WTC11 (cell line): Measurements from ENCODE around the gene NR4A3. TPM values are rescaled to one million over a fixed set of nuclear protein-coding genes. Genes with fewer than 3 reads are reported as not detected.

ENCODE experiments used
- ATAC-seq: fragments of 200-7000 bp; cut with Tn5 transposase; 2 replicates; pipeline ENCODE4 v1.10.0; 2021; ENCODE audit warnings: mild to moderate bottlenecking, moderate library complexity
- CTCF ChIA-PET: fragments of 300-600 bp; sonication (Branson Sonifier 250); formaldehyde crosslinking; loops from one replicate; lab custom pipeline; 2021; ENCODE audit warnings: antibody characterized with exemption; lab: Charles Lee
- POLR2A ChIA-PET: fragments of 350-600 bp; sonication (Branson Sonifier 250); formaldehyde crosslinking; loops from one replicate; lab custom pipeline; 2021; ENCODE audit warnings: antibody characterized with exemption; lab: Charles Lee
- DNase-seq: peaks from one replicate; pipeline ENCODE4 v3.0.0; 2021; ENCODE audit warnings: low spot score
- H3K27ac Mint-ChIP-seq: 2 replicates; pipeline ENCODE4 v1.8.0; 2021; ENCODE audit warnings: mixed read lengths
- H3K27me3 Mint-ChIP-seq: 2 replicates; pipeline ENCODE4 v1.8.0; 2021; ENCODE audit warnings: low read depth, mild to moderate bottlenecking, moderate library complexity, mixed read lengths
- H3K36me3 Mint-ChIP-seq: 2 replicates; pipeline ENCODE4 v1.8.0; 2021; ENCODE audit warnings: mixed read lengths
- H3K4me1 Mint-ChIP-seq: 2 replicates; pipeline ENCODE4 v1.8.0; 2022; ENCODE audit warnings: mixed read lengths
- H3K4me3 Mint-ChIP-seq: 2 replicates; pipeline ENCODE4 v1.8.0; 2021; ENCODE audit warnings: mild to moderate bottlenecking, moderate library complexity, mixed read lengths
- H3K9me3 Mint-ChIP-seq: 2 replicates; pipeline ENCODE4 v1.8.0; 2021; ENCODE audit warnings: mixed read lengths
- ATF1 ChIP-seq: sonication (generic); formaldehyde crosslinking; IDR thresholded peaks from 2 replicates; pipeline ENCODE4 v1.8.1; 2023; ENCODE audit warnings: mild to moderate bottlenecking, moderate library complexity, missing genetic modification reagents
- ETV6 ChIP-seq: sonication (generic); formaldehyde crosslinking; IDR thresholded peaks from 2 replicates; pipeline ENCODE4 v1.8.1; 2022; ENCODE audit warnings: mild to moderate bottlenecking, missing genetic modification reagents
- FOXK1 ChIP-seq: sonication (generic); formaldehyde crosslinking; IDR thresholded peaks from 2 replicates; pipeline ENCODE4 v1.8.0; 2022; ENCODE audit warnings: mild to moderate bottlenecking, moderate library complexity, missing genetic modification reagents
- HMGA2 ChIP-seq: fragments of 250-450 bp; sonication (Bioruptor Pico); IDR thresholded peaks from 2 replicates; pipeline ENCODE4 v1.4.0; 2021; ENCODE audit warnings: mild to moderate bottlenecking, moderate library complexity
- JUN ChIP-seq: sonication (generic); formaldehyde crosslinking; IDR thresholded peaks from 2 replicates; pipeline ENCODE4 v1.8.0; 2023; ENCODE audit warnings: mild to moderate bottlenecking, missing genetic modification reagents
- KAT7 ChIP-seq: sonication (generic); formaldehyde crosslinking; IDR thresholded peaks from 2 replicates; pipeline ENCODE4 v1.8.1; 2023; ENCODE audit warnings: missing genetic modification reagents, mild to moderate bottlenecking, borderline replicate concordance
- MXD4 ChIP-seq: fragments of 250-450 bp; sonication (Bioruptor Pico); IDR thresholded peaks from 2 replicates; pipeline ENCODE4 v1.8.0; 2021; ENCODE audit warnings: mild to moderate bottlenecking, moderate library complexity, borderline replicate concordance
- NFATC4 ChIP-seq: fragments of 250-450 bp; sonication (Bioruptor Pico); IDR thresholded peaks from 2 replicates; pipeline ENCODE4 v1.9.0; 2021; ENCODE audit warnings: mild to moderate bottlenecking
- NR2C2 ChIP-seq: sonication (generic); formaldehyde crosslinking; IDR thresholded peaks from 2 replicates; pipeline ENCODE4 v1.8.0; 2022; ENCODE audit warnings: mild to moderate bottlenecking, missing genetic modification reagents
- NR3C1 ChIP-seq: sonication (generic); formaldehyde crosslinking; conservative IDR thresholded peaks from 2 replicates; pipeline ENCODE4 v1.8.1; 2023; ENCODE audit warnings: low read depth, mild to moderate bottlenecking, missing genetic modification reagents
- OVOL2 ChIP-seq: fragments of 250-450 bp; sonication (Bioruptor Pico); IDR thresholded peaks from 2 replicates; pipeline ENCODE4 v1.9.0; 2021; ENCODE audit warnings: mild to moderate bottlenecking, borderline replicate concordance
- SMAD3 ChIP-seq: sonication (generic); formaldehyde crosslinking; IDR thresholded peaks from 2 replicates; pipeline ENCODE4 v1.8.0; 2022; ENCODE audit warnings: missing genetic modification reagents, mild to moderate bottlenecking, borderline replicate concordance
- SP1 ChIP-seq: sonication (generic); formaldehyde crosslinking; conservative IDR thresholded peaks from 2 replicates; pipeline ENCODE4 v1.8.1; 2022; ENCODE audit warnings: missing genetic modification reagents
- TEAD4 ChIP-seq: sonication (generic); formaldehyde crosslinking; IDR thresholded peaks from 2 replicates; pipeline ENCODE4 v1.8.0; 2022; ENCODE audit warnings: mild to moderate bottlenecking, missing genetic modification reagents
- TP53 ChIP-seq: sonication (generic); formaldehyde crosslinking; IDR thresholded peaks from 2 replicates; pipeline ENCODE4 v1.8.1; 2023; ENCODE audit warnings: mild to moderate bottlenecking, missing genetic modification reagents
- ZNF219 ChIP-seq: sonication (generic); formaldehyde crosslinking; IDR thresholded peaks from 2 replicates; pipeline ENCODE4 v1.8.0; 2023; ENCODE audit warnings: missing genetic modification reagents, mild to moderate bottlenecking, borderline replicate concordance
- ZNF232 ChIP-seq: sonication (generic); formaldehyde crosslinking; IDR thresholded peaks from 2 replicates; pipeline ENCODE4 v1.8.0; 2022; ENCODE audit warnings: mild to moderate bottlenecking, missing genetic modification reagents
- total RNA-seq: library from RNA; stranded (reverse); gene quantifications from 3 replicates; pipeline ENCODE4 v1.2.3, GENCODE V29; 2021
- TF ChIP-seq, protein P1 (sequence below): sonication (generic); formaldehyde crosslinking; IDR thresholded peaks from 2 replicates; pipeline ENCODE4 v1.8.0; 2022; ENCODE audit warnings: mild to moderate bottlenecking, missing genetic modification reagents
- TF ChIP-seq, protein P2 (sequence below): sonication (generic); formaldehyde crosslinking; IDR thresholded peaks from 2 replicates; pipeline ENCODE4 v1.8.1; 2022; ENCODE audit warnings: mild to moderate bottlenecking, moderate library complexity, missing genetic modification reagents
- TF ChIP-seq, protein P3 (sequence below): sonication (generic); formaldehyde crosslinking; IDR thresholded peaks from 2 replicates; pipeline ENCODE4 v1.8.1; 2023; ENCODE audit warnings: mild to moderate bottlenecking, missing genetic modification reagents, moderate library complexity
- TF ChIP-seq, protein P4 (sequence below): sonication (generic); formaldehyde crosslinking; IDR thresholded peaks from 2 replicates; pipeline ENCODE4 v1.8.0; 2022; ENCODE audit warnings: mild to moderate bottlenecking, missing genetic modification reagents
- TF ChIP-seq, protein P5 (sequence below): sonication (generic); formaldehyde crosslinking; IDR thresholded peaks from 2 replicates; pipeline ENCODE4 v1.8.1; 2022; ENCODE audit warnings: low read depth, mild to moderate bottlenecking, moderate library complexity, missing genetic modification reagents, borderline replicate concordance
- TF ChIP-seq, protein P6 (sequence below): sonication (generic); formaldehyde crosslinking; conservative IDR thresholded peaks from 2 replicates; pipeline ENCODE4 v1.8.1; 2022; ENCODE audit warnings: mild to moderate bottlenecking, missing genetic modification reagents

Gene NR4A3
- total RNA-seq, 1 experiment from 2014 or later, result 0.57 TPM

DNA sequence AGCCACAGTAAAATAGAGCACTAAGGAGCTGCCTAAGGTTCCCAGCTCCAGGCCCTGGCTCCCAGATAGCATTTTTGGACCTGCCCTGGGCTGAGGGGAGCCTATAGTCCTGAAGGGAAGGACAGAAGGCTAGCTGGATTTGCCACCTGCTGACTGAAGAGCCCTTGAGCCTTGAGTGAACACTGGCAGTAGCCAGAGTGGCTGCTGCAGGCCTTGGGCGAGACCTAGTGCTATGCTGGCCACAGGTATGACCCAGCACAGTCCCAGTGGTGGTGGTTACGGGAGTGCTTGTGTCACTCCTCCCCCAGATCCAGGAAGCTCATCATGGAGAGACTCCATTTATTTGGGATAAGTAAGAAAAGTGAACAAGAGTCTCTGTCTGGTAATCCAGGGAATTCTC, 74.4 kb downstream of the NR4A3 start (continued):
- TF ChIP-seq NFATC4 (CRISPR knock-in tag), result no peak
- TF ChIP-seq, all 79 proteins: peak for 0

DNA sequence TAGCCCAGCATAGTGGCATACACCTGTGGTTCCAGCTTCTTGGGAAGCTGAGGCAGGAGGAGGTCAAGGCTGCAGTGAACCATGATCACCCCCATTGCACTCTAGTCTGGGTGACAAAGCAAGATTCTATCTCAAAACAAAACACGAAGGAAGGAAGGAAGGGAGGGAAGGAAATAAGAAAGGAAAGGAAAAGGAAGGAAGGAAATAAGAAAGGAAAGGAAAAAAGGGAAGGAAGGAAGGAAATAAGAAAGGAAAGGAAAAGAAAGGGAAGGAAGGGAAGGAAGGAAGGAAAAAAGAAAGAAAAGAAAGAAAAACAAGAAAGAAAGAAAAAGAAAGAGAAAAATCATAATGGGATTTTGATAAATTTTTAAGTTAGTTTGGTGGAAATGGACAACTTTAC, 81.7 kb downstream of the NR4A3 start:
- DNase-seq, result no peak
- Mint-ChIP-seq H3K27me3 (peaks cover 5% of the 10 kb centered on the region; the same call in 1 of the 2 replicates), H3K27ac (no peak overlapping the region), H3K4me3 (no peak overlapping the region), H3K36me3 (no peaks in the 10 kb centered on the region), H3K9me3 (0 out of 2 replicates have a peak, but pooled peaks cover 3% of the 10 kb centered on the region), H3K4me1 (peaks cover 25% of the 10 kb centered on the region)
- no peak for ATAC-seq
- CTCF ChIA-PET, result no interaction called here
- TF ChIP-seq FOXK1 (CRISPR knock-in tag), result no peak
- no peak for TF ChIP-seq ZNF219 (CRISPR knock-in tag)
- no peak for TF ChIP-seq OVOL2 (CRISPR knock-in tag)
- no peak for TF ChIP-seq TEAD4 (CRISPR knock-in tag)
- no peak for TF ChIP-seq KAT7
- no peak for TF ChIP-seq TP53 (CRISPR knock-in tag)
- no peak for TF ChIP-seq NR2C2 (CRISPR knock-in tag)
- TF ChIP-seq, protein P1, sequence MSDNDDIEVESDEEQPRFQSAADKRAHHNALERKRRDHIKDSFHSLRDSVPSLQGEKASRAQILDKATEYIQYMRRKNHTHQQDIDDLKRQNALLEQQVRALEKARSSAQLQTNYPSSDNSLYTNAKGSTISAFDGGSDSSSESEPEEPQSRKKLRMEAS (CRISPR knock-in tag), result no peak
- POLR2A ChIA-PET, result no interaction called here

DNA sequence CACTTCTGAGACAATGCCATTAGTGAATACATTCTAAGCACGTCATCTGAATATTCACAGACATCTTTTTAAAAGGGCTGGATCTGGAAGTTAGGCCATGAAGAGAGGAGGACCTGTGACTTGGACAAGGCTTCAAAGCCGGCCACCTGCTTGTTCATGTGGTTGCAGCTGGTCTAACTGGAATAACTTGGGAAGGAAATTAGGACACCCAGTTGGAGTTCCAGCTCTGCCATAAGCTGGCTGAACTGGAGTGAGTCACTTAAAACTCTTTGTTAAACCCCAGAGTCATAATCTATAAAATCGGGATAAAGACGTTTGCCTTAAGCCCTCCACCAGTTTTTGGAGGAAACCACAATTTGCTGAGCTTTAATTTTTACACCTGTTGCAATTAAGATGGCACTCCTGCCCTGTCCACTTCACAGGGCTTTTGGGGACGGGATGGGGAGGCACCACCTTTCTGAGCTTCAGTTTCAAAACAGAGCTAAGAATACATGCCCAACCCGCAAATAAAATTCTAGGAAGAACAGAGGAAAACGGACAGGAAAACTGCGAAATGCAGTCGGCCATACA, 84.2 kb downstream of the NR4A3 start:
- CTCF ChIA-PET, result interaction anchor here (1.2 to 3.7 kb wide), 2 partner anchors 13 to 81 kb away, joined by 3 to 18 read pairs; no protein-coding TSS in a partner anchor
- H3K9me3 Mint-ChIP-seq, result 0 out of 2 replicates have a peak, but pooled peaks cover 3% of the 10 kb centered on the region
- H3K4me1 Mint-ChIP-seq, result peaks cover 36% of the 10 kb centered on the region
- no peak overlapping the region for H3K27ac Mint-ChIP-seq
- no peak for ATAC-seq
- POLR2A ChIA-PET, result interaction anchor here (0.8 kb wide), 1 partner anchor 9 kb away, joined by 3 read pairs; no protein-coding TSS in a partner anchor
- DNase-seq, result no peak
- peaks cover 5% of the 10 kb centered on the region; the same call in 1 of the 2 replicates for H3K27me3 Mint-ChIP-seq
- H3K36me3 Mint-ChIP-seq, result no peaks in the 10 kb centered on the region
- H3K4me3 Mint-ChIP-seq, result peak overlapping the region; percentile 90
- no peak for TF ChIP-seq ATF1 (CRISPR knock-in tag)
- 0 out of 2 replicates have a peak, but pooled peaks have one; percentile 17 for TF ChIP-seq ZNF232 (CRISPR knock-in tag)

DNA sequence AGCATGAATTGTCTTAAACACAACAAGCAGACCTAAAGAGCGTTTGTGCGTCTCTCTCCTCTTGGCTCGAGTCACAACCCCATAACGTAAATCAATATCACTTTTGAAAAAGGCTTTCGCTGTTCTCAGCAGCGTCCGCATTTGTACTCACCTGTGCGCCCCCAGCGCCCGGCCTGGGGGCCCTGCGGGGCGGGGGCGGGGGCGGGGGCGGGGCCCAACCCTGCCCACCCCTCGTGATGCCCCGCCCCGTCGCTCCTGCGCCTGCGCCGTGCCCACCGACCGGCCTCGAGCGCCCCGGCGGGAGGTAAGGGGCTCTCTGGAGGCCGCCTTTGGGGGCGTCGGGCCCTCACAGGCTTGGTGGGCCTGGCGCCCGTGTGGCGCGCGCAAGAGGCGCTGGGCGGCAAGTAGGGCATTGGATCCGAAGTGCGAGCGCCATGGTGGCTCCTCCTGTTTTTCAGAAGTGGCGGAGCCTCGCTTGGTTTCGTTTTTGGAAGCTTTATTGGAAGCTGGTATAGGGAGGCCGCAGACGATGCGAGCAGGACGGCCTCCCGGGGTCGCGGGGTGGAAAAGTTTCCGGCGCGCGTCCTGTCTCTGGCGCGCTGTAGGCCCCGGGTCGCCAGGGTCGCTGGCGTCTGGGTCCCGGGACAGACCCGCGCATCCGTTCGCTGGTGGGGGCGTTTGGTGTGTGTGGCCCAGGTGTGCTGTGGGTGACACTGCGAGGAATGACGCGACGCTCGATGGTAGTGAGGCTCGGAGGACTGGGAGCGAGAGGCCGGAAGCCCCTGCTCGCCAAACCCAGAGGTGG, 84.9 kb downstream of the NR4A3 start, which contains the start of gene STX17:
STX17 (plus strand) TSS at position 252 of the 805 bp plus-strand sequence. CDS start 8,586 bp downstream, outside the sequence.
- Mint-ChIP-seq H3K4me1 (peaks cover 36% of the 10 kb centered on the region), H3K27me3 (peaks cover 5% of the 10 kb centered on the region; the same call in 1 of the 2 replicates), H3K9me3 (0 out of 2 replicates have a peak, but pooled peaks cover 3% of the 10 kb centered on the region), H3K36me3 (no peaks in the 10 kb centered on the region), H3K27ac (peak within 1 kb of the TSS; percentile 57), H3K4me3 (peak within 1 kb of the TSS; percentile 90)
- peak; percentile 80 for DNase-seq
- CTCF ChIA-PET, result interaction anchor here (0.9 to 3.7 kb wide), 5 partner anchors 12 to 82 kb away, joined by 3 to 18 read pairs (median 3); no protein-coding TSS in a partner anchor
- POLR2A ChIA-PET, result interaction anchor here (0.6 to 0.8 kb wide), 2 partner anchors 9 to 19 kb away, joined by 3 read pairs; no protein-coding TSS in a partner anchor
- ATAC-seq, result peak; percentile 87
- TF ChIP-seq ZNF232 (CRISPR knock-in tag), result no peak
- TF ChIP-seq, protein P2, sequence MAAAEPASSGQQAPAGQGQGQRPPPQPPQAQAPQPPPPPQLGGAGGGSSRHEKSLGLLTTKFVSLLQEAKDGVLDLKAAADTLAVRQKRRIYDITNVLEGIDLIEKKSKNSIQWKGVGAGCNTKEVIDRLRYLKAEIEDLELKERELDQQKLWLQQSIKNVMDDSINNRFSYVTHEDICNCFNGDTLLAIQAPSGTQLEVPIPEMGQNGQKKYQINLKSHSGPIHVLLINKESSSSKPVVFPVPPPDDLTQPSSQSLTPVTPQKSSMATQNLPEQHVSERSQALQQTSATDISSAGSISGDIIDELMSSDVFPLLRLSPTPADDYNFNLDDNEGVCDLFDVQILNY, result peak; percentile 53; the same call in 1 of the 2 replicates
- no peak for TF ChIP-seq JUN (CRISPR knock-in tag)
- TF ChIP-seq, protein P3, sequence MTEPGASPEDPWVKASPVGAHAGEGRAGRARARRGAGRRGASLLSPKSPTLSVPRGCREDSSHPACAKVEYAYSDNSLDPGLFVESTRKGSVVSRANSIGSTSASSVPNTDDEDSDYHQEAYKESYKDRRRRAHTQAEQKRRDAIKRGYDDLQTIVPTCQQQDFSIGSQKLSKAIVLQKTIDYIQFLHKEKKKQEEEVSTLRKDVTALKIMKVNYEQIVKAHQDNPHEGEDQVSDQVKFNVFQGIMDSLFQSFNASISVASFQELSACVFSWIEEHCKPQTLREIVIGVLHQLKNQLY (CRISPR knock-in tag), result no peak
- no peak for TF ChIP-seq NR3C1 (CRISPR knock-in tag)
- TF ChIP-seq MXD4 (CRISPR knock-in tag), result no peak
- TF ChIP-seq, protein P4, sequence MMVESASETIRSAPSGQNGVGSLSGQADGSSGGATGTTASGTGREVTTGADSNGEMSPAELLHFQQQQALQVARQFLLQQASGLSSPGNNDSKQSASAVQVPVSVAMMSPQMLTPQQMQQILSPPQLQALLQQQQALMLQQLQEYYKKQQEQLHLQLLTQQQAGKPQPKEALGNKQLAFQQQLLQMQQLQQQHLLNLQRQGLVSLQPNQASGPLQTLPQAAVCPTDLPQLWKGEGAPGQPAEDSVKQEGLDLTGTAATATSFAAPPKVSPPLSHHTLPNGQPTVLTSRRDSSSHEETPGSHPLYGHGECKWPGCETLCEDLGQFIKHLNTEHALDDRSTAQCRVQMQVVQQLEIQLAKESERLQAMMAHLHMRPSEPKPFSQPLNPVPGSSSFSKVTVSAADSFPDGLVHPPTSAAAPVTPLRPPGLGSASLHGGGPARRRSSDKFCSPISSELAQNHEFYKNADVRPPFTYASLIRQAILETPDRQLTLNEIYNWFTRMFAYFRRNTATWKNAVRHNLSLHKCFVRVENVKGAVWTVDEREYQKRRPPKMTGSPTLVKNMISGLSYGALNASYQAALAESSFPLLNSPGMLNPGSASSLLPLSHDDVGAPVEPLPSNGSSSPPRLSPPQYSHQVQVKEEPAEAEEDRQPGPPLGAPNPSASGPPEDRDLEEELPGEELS (CRISPR knock-in tag), result no peak; the same call in 1 of the 2 replicates
- TF ChIP-seq, protein P1 (CRISPR knock-in tag), result peak; percentile 75
- 0 out of 2 replicates have a peak, but pooled peaks have one; percentile 37 for TF ChIP-seq SP1 (CRISPR knock-in tag)
- peak; percentile 36; the same call in 1 of the 2 replicates for TF ChIP-seq ETV6 (CRISPR knock-in tag)
- no peak for TF ChIP-seq HMGA2
- no peak for TF ChIP-seq SMAD3 (CRISPR knock-in tag)
- TF ChIP-seq, protein P5, sequence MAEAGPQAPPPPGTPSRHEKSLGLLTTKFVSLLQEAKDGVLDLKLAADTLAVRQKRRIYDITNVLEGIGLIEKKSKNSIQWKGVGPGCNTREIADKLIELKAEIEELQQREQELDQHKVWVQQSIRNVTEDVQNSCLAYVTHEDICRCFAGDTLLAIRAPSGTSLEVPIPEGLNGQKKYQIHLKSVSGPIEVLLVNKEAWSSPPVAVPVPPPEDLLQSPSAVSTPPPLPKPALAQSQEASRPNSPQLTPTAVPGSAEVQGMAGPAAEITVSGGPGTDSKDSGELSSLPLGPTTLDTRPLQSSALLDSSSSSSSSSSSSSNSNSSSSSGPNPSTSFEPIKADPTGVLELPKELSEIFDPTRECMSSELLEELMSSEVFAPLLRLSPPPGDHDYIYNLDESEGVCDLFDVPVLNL, result no peak
- TF ChIP-seq, protein P6, sequence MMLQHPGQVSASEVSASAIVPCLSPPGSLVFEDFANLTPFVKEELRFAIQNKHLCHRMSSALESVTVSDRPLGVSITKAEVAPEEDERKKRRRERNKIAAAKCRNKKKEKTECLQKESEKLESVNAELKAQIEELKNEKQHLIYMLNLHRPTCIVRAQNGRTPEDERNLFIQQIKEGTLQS, result no peak
